Ecto neural progenitor cell (in vitro differentiated cells): ENCODE results near the gene PCDH9.
"Not testable (repeated sequence)": the region's sequence is repeated elsewhere in the genome, so short reads cannot be mapped to it uniquely, and the experiment has no call there.

Source experiments
- DNase-seq: peaks from one replicate; pipeline ENCODE4 v3.0.0-alpha.2; 2018; ENCODE audit warnings: low spot score

The PCDH9 gene

DNA sequence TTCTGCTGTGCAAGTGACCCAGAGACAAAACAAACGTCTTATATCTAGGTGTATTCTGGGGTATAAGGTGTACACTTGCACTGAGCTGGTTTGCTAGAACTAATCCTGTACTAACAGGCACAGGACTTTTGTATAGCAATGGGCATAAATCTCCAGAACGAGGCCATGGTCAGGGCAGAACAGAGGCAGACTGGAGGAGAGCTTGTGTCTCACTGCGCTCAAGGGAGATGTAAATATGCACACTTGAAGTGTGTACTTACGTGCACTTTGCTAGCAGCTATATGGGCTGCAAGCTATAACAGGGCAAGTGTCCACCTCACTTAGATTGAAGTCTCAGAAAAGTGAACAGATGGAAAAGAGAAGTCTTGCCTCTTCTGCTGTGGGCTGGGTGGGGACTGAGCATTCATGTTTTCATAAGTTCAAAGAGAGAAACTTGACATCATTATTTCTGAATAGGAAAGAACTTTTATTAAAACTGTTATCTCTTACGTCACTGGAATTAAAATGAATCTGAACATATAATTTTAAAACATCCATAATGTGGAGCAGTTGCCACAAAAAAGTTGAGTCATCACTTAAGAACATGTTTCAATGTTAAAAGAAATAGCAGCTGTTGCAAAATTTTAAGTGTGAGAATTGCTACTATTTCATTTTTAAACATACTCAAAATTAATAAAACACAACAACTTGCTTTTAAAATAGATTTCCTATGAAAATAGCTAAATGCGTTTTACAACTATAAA is 888.3 kb downstream of the PCDH9 start:
- no peak for DNase-seq

DNA sequence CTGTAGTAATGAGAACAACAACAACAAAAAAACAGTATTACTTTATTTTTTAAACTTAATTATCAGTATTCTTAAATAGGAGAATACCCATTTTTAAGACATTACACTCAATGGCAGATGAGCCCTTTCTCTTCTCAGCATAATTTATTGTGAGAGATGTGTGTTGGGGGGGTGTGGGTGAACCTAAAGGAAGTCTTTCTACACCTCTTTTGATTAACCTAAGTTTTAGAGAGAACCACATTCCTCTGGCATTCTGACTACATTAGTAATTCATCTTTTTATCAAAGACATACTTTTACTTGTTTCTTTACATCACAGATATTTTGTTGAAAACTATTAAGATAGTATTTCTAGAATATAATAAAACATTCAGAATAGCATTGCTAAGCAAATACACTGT is 890.9 kb downstream of the PCDH9 start:
- no peak for DNase-seq

DNA sequence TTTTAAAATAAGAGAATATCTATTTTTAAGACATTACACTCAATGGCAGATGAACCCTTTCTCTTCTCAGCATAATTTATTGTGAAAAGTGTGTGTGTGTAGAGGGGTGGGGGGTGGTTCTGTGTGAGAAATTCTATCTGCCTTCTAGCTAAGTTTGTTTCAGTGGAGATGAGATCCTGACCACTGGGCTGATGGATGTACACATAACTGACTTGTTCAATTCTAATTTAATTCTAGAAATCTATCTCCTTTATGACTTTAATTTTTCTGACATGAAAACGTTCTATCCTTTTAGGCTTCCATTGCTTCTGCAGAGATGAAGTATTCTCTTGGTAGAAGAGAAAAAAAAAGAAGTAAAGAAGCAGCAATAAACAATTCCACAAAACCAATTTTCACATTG is 891.6 kb downstream of the PCDH9 start:
- DNase-seq, result no peak

DNA sequence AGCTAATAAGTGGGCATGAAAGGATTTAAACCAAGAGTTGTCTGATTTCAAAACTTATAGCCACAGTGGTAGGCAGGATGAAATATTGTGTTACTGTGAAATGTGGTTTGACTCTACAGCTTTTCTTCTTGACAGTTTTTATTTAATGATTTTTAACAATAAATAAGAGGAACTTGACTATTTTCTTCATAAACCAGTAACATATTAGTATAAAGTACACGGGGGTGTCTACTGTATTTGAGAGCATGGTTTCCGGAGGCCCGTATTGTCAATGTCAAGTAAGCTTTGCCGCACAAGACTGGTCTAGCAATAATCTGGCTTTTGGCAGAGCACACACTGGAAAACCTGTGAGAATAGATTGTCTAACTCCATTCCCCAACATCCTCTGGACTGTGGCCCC is 894.5 kb downstream of the PCDH9 start:
- no peak for DNase-seq

DNA sequence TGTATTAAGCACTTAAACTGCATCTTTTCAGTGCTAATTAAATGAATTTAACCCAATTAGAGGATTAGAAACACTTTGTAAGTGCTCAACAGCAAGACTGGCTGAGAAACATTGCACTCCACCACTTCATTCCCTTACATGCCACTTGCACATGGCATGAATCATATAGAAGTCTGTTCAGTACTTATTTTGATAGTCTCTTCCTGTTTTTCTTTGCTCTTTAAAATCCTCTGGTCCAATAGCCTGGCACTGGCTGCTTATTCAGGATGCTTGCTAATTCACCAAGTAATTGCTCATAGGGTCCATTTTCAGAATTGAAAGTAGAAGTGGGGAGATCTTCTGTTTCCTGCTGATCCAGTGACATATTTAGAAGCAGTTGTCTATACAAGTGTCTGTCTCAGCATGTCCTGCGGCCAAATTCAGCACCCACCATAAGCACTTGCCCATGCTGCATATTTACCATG is 900.1 kb downstream of the PCDH9 start:
- DNase-seq, result no peak

DNA sequence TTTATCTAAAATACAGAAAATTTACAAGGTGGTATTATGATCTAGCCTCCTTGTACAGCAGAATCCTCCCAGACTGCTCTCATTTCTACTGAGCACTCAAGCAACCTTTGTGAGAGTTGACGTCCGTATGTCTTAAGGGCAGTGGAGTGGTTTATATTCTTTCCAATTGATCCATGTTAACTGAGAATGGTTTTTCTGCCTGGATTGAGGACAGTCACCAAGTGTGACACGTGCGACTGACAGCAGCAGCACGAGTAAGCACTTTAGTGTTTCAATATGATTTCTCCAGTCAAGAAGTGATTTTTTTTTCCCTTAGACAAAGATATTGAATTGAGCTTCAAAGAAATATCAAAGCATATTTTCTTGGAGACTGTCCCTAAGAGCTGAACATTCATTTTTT is 901.7 kb downstream of the PCDH9 start:
- DNase-seq, result no peak

DNA sequence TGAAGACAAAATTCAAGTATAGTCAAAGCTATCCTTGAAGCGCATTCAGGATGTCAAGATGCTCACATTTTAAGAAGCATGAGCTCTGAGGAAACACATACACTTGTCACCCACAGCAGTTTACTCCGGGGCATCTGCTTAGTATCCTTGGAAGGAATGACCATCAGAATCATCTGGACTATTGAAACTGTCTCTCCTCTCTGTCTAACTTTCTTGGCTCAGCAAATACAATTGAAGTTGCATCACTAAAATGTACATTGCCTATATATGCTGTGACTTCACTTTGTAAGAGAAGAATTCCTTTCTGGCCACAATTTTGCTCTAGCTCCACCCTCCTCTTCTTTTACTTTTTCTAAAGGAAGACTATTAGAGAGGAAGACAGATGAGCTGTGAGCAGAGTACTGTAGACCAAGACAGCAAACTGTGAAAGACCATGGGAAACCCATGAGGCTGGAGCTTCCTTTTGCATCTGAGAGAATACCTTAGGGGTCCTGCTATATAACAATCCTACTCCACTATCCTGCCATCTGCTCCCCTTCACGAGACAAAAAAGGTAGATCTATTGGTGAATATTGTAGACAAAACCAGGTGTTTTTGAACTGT is 906.3 kb downstream of the PCDH9 start:
- no peak for DNase-seq

DNA sequence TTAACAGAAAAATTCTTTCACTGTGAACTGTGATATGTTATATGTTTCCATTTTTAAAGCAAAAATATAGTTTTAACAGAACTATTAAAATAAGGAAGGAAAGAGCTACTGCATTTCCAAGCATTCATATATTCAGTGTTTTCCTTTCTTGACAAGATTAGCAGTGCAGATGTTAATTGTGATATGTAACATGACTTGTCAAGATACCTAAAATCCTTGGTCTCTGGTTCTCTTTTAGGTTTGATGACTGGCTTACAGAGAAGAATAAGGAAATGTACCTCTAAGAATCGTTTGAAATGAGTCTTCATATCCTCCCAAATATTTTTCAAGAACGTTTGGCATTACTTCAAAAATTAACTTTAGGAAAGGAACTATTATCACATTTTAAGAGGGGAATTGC is 907.2 kb downstream of the PCDH9 start:
- no peak for DNase-seq

DNA sequence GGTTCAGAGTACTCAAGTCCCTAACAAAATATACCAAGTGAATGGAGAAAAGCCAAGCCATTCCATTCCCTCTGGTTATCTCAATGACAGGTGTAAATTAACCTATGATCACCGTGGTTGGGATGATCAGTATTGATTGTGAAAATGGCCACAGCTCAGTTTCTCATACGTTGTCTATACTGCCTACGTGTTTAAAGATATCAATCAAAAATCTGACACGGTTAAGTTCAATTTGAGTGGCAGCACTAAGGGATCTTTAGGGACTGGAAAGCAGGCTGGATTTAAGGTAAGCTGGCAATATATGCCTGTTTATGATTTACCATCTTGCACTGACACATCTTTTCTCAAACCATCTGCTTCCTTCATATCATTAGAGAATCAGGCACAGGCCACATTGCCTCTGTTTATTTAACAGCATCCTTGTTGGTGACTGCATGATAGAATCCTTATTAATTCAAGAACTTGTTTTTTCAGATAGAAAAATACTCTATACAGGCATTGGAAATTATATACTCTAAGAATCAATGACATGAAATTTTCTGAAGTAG is 907.9 kb downstream of the PCDH9 start:
- no peak for DNase-seq

DNA sequence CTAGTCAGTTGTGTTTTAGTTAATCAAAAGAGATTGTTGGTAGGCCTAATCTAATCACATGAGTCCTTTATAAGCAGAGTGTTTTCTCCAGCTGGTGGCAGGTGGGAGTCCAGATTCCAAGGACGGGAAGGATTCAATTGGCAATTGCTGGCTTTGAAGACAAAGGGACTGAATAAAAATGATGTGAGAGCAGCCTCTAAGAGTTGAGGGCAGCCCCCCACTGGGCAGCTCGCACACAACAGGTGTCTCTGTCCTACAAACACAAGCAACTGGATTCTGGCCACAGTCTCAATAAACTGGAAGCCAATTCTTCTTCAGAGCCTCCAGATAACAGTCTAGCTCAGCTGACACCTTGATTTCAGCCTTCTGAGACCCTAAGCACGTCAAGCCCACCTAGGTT is 915.2 kb downstream of the PCDH9 start:
- DNase-seq, result no peak

DNA sequence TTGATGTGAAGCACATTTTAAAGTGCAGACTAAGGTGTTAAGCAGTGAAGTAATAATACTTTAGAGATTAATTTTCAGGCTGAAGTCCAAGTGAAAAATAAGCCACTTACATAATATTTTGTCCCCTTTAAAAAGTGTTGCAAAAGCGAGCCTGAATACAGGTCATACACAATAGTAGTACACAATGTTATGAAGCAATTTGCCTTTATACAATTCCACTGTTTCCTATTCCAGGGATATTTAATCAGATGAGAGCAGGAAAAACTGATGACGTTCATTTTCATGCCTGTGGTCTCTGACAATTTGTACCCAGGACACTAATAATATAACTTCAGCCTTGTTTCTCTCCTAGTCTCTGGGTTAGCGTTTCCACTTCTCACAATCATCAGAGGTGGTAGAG is 916.7 kb downstream of the PCDH9 start:
- no peak for DNase-seq

DNA sequence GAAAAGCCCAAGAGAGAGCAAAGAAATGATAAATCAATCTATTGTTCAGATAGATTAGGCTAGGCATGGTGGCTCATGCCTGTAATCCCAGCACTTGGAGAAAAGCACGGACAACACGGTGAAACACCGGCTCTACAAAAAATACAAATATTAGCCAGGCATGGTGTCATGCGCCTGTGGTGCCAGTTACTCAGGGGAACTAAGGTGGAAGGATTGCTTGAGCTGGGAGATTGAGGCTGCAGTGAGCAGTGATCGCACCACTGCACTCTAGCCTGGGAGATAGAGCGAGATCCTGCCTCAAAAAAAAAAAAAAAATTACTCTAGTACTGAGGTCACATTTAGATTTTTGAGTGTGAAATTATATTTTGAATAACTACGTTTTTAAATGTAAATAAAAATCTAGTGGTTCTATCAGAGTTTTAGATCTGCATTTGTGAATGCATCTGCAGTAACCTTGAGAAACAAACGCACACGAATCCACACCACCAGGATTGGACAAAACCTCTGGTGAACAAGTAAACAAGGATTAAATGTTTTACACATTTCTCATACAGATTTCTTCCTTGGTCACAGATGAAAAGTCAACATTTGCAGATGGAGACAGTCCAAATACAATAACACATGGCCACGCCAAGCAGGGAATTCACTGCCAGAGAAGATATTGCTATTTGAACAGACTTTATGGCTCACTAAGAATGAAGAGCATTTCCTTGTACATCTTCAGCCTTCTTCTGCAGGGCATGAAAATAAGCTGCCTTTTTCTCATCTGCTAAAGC is 917.6 kb downstream of the PCDH9 start:
- no peak for DNase-seq

DNA sequence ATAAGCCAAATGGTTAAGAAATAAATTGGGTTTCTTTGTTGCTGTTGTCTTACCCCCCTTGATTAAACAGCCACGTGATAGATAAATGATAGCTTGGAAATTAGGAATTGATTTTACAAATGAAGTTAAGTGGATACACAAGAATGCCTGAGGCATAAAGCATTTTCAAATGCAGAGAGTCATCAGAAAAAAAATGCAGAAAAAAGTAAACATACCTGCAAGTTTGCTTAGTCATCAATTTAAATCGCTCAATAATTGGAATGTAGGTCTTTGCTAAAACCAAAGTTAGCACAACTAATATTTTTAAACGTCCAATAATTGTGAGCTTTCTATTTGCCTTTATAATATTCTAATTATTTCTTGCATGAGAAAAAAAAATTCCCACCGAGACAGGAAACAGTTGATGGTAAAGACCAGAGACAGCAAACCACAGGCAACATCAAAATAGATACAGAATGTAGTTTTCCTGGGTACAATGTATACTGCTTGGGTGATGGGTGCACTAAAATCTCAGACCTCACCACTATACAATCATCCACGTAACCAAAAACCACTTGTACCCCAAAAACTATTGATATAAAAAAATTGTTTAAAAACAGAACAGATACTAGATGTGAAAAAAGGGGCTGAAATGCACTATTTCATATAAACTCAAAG is 924.0 kb downstream of the PCDH9 start:
- no peak for DNase-seq

DNA sequence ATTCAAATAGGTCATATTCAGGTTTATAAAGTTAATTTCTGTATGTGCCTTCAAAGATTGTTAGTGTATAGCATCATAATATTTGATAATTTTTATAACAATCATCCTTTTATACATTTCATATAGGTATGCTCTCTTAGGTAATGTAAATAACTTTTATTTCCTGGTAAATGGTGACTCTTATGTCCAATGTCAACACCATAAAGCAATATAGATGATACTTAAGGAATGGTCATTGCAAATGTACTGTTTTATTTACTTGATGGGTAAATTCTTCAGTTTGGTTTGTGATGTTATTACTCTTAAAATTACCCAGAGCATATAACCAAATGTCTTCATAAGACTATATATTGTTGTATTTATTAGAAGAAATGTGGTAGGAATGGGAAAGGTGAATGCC is 928.7 kb downstream of the PCDH9 start:
- no peak for DNase-seq

DNA sequence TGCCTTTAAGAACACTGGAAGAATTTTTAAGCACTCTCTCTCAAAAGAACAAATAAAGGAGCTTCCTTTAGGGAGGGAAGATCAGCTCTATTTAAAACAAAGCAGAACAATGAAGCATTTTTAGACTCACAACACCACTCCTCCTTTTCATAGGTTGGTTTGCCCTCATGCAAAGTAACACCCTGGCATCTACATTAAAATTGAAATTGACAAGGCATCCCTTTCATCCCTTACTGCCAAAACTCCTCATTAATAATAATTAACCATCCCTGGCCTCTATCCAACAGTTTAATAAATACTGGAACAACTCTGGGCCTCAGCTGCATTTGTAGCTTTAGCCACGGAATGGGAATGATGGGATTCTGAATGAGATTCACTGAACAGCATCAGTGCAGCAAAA is 929.1 kb downstream of the PCDH9 start:
- no peak for DNase-seq

DNA sequence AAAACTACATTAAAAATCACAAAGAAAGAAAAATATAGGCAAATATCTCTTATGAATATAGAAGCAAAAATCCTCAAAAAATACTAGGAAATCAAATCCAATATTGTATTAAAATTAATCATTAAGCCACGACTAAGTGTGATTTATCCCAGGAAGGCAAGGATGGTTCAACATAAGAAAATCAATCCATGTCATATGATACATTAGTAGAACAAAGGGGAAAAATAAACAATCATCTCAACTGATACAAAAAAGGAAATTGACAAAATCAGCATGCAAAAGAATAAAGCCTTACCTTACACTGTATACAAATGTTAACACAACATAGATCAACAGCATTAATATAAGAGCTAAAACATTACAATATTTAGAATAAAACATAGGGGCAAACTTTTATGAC is 933.3 kb downstream of the PCDH9 start:
- DNase-seq, result no peak

DNA sequence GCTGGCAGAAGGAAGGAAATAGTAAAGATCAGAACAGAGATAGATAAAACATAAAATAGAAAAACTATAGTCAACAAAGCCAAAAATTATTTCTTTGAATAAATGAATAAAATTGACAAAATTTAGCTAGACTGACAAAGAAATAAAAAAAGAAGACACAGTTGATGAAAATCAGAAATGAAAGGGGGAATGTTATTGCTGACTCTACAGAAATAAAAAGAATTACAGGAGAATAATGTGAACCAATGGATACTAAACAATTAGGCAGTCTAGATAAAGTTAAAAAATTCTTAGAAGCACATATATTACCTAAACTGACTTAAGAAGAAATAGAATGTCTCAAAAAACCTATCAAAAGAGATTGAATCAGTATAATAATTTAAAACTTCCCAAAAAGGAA is 933.8 kb downstream of the PCDH9 start:
- DNase-seq, result no peak

DNA sequence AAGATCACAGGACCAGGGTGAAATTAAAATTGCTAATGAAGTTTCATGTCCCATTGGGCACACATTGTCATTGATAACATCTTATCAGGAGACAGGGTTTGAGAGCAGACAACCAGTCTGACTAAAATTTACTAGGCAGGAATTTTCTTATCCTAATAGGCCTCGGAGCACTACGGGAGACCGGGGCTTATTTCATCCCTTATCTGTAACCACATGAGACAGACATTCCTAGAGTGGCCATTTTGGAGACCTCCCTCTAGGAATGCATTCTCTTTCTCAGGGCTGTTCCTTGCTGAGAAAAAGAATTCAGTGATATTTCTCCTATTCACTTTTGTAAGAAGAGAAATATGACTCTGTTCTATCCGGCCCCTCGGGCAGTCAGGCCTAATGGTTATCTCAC is 943.3 kb downstream of the PCDH9 start:
- not testable (repeated sequence) for DNase-seq

DNA sequence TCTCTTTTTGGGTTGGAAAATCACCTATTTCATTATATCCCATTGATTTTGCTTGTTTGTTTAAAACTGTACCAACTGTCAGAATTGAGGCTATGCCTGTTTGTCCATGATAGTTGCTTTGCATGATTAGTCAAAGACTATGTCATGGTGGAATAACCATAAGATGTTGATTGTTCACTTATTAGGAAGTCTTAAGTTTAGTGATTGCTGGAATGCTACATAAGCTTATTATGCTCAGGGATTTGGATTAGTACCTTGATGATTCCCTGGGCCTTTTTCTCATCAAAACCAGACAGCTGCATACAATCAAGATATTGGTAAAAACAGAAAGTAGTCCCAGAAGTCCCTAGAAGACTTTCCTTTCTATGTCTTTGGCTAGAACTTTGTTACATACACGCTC is 954.7 kb downstream of the PCDH9 start:
- no peak for DNase-seq

DNA sequence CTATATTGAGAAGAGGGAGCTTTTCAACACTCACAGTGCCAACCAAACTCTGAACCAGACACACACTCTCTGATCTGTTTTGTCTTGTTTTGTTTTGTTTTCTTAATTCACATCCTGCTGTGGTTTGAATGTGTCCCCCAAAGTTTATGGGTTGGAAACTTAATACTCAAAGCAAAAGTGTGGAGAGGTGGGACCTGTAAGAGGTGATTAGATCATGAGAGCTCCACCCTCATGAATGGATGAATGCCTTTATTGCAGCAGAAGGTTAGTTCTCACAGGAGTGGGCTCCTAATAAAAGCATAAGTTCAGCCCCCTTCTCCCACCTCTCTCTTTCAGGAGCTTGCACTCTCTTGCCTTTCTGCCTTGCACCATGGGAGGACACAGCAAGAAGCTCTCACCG is 957.1 kb downstream of the PCDH9 start:
- DNase-seq, result no peak

DNA sequence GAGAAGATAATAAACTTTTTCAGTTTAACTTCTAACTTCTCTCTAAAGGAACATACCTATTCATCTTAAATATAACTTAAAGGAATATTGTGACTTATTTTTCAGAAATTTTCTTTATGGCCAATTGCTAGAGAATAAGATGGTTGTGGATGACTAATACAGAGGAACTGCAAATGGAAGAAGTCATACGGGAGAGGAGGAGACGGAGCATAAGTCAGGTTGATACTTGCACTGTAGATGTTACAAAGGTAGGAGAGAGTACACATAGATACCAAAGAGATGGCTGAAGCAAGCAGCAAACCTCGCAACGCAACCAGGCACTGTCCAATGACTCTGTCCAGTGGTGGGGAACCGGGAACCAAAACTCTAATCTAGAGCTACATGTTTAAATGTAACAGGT is 963.4 kb downstream of the PCDH9 start:
- DNase-seq, result no peak

DNA sequence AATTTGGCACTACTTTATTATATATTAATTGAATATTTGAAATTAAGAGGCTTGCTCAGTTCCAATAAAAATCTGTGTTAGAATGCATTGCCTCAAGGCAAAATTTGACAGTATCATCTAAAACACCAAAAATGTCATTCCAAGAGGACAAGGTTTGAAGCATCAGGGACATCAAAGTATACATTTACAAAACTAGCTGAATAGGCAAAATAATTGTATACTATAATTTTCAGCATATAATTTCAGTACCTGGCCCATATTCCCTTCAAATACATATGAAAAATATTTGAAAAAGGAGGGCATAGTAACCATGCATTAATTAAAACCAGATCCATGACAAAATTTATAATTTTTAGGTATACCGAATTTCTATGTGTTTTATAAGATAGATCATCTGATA is 963.8 kb downstream of the PCDH9 start:
- DNase-seq, result no peak

DNA sequence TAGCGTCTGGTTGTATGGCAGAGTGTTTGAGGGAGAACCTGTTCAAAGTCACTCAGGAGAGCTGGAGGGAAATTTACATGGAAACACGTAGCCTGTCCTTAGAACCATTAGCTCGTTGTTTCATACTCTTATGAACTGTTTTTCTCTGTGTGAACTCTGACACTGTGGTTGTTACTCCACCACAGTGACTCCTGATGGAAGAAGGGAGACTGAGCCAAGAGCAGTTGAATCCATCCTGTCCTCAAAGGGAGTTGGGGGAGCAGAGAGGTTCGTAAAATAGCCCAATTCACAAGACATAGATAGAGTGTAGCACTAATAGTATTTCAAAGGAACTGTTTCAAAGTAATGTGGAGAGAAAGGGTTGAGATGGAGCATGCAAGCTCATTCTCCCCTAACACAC is 964.8 kb downstream of the PCDH9 start:
- DNase-seq, result no peak
